ENCODE measurements around the gene JUP. TPM values are rescaled to one million over a fixed set of nuclear protein-coding genes. Genes with fewer than 3 reads are reported as not detected.

Gene JUP
- polyA plus RNA-seq, 1 of the 3 experiments (the other 2 are of a cell fraction) = 13.0 TPM

DNA sequence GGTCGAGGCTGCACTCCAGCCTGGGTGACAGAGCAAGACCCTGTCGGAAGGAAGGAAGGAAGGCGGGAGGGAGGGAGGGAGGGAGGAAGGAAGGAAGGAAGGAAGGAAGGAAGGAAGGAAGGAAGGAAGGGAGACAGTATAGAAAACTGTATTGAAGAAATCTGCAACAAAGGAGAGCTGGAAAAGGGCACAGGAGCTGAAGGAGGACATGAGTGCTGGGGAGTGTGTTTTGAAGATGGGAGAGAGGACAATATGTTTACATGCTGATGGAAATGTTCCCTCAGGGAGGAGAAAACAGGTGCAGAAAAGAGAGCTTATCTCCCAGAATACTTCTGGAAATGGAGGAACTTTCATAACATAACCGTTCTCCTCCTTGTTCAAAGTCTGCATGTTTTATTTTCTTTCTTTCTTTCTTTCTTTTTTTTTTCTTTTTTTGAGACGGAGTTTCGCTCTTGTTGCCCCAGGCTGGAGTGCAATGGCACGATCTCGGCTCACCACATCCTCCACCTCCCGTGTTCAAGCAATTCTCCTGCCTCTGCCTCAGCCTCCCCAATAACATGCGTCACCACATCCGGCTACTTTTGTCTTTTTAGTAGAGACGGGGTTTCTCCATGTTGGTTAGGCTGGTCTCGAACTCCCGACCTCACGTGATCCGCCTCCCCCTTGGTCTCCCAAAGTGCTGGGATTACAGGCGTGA lies 49.4 kb downstream of the JUP start:
- H2AFZ ChIP-seq (ENCODE audit: low read depth) = no peak overlapping the region
- CTCF ChIA-PET = interaction anchor here (0.5 to 24.8 kb wide), 36 partner anchors 9 to 281 kb away, joined by 3 to 405 read pairs (median 4); partner anchors contain the start of genes FKBP10, JUP, KLHL11 and ODAD4
- peaks cover 51% of the 10 kb centered on the region for H3K27me3 ChIP-seq (ENCODE audit: insufficient read depth)
- no peaks in the 10 kb centered on the region for H4K20me1 ChIP-seq (ENCODE audit: insufficient read depth)
- POLR2A ChIA-PET = interaction anchor here (1.5 kb wide), 1 partner anchor 64 kb away, joined by 7 read pairs; no protein-coding TSS in a partner anchor
- H3K9me3 ChIP-seq = no peaks in the 10 kb centered on the region
- no peak overlapping the region for H3K4me3 ChIP-seq (ENCODE audit: low read depth in 2 of 2, low read length in 1 of 2)
- H3K4me1 ChIP-seq (ENCODE audit: control insufficient read depth in 1 of 2, insufficient read depth in 2 of 2, low read depth in 1 of 2, low read length in 1 of 2) = peaks cover 0 to 15% of the 10 kb centered on the region in 2 experiments; a peak in 1 of 4 replicates
- no peak for DNase-seq
- H3K79me2 ChIP-seq (ENCODE audit: insufficient read depth) = no peaks in the 10 kb centered on the region
- no peaks in the 10 kb centered on the region for H3F3A ChIP-seq (replicated peaks; ENCODE audit: insufficient read depth)
- TF ChIP-seq EP300 (IDR thresholded peaks at IDR 0.05; ENCODE audit: borderline replicate concordance in 1 of 2, low read depth in 1 of 2, low read length in 1 of 2) (no peak), SIN3A (IDR thresholded peaks at IDR 0.05; ENCODE audit: borderline replicate concordance, low read depth, low read length) (no peak), NFIC (IDR thresholded peaks at IDR 0.05; ENCODE audit: borderline replicate concordance) (no peak), MEF2A (IDR thresholded peaks at IDR 0.05; ENCODE audit: borderline replicate concordance, low read depth) (no peak), FOSL2 (IDR thresholded peaks at IDR 0.05; ENCODE audit: borderline replicate concordance, low read depth) (no peak), ELF1 (IDR thresholded peaks at IDR 0.05) (no peak), TEAD4 (IDR thresholded peaks at IDR 0.05; ENCODE audit: borderline replicate concordance, insufficient read depth) (no peak), RFX5 (IDR thresholded peaks at IDR 0.05; ENCODE audit: low read length) (no peak), SMC3 (IDR thresholded peaks at IDR 0.05; ENCODE audit: low read depth, low read length) (no peak)
- TF ChIP-seq, protein P1, sequence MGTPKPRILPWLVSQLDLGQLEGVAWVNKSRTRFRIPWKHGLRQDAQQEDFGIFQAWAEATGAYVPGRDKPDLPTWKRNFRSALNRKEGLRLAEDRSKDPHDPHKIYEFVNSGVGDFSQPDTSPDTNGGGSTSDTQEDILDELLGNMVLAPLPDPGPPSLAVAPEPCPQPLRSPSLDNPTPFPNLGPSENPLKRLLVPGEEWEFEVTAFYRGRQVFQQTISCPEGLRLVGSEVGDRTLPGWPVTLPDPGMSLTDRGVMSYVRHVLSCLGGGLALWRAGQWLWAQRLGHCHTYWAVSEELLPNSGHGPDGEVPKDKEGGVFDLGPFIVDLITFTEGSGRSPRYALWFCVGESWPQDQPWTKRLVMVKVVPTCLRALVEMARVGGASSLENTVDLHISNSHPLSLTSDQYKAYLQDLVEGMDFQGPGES (IDR thresholded peaks at IDR 0.05; ENCODE audit: low read depth, low read length) = no peak
- TF ChIP-seq, protein P2, sequence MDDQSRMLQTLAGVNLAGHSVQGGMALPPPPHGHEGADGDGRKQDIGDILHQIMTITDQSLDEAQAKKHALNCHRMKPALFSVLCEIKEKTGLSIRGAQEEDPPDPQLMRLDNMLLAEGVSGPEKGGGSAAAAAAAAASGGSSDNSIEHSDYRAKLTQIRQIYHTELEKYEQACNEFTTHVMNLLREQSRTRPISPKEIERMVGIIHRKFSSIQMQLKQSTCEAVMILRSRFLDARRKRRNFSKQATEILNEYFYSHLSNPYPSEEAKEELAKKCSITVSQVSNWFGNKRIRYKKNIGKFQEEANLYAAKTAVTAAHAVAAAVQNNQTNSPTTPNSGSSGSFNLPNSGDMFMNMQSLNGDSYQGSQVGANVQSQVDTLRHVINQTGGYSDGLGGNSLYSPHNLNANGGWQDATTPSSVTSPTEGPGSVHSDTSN (IDR thresholded peaks at IDR 0.05) = no peak
- TF ChIP-seq, protein P3, sequence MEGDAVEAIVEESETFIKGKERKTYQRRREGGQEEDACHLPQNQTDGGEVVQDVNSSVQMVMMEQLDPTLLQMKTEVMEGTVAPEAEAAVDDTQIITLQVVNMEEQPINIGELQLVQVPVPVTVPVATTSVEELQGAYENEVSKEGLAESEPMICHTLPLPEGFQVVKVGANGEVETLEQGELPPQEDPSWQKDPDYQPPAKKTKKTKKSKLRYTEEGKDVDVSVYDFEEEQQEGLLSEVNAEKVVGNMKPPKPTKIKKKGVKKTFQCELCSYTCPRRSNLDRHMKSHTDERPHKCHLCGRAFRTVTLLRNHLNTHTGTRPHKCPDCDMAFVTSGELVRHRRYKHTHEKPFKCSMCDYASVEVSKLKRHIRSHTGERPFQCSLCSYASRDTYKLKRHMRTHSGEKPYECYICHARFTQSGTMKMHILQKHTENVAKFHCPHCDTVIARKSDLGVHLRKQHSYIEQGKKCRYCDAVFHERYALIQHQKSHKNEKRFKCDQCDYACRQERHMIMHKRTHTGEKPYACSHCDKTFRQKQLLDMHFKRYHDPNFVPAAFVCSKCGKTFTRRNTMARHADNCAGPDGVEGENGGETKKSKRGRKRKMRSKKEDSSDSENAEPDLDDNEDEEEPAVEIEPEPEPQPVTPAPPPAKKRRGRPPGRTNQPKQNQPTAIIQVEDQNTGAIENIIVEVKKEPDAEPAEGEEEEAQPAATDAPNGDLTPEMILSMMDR (IDR thresholded peaks at IDR 0.05) = no peak
- TF ChIP-seq, protein P4, sequence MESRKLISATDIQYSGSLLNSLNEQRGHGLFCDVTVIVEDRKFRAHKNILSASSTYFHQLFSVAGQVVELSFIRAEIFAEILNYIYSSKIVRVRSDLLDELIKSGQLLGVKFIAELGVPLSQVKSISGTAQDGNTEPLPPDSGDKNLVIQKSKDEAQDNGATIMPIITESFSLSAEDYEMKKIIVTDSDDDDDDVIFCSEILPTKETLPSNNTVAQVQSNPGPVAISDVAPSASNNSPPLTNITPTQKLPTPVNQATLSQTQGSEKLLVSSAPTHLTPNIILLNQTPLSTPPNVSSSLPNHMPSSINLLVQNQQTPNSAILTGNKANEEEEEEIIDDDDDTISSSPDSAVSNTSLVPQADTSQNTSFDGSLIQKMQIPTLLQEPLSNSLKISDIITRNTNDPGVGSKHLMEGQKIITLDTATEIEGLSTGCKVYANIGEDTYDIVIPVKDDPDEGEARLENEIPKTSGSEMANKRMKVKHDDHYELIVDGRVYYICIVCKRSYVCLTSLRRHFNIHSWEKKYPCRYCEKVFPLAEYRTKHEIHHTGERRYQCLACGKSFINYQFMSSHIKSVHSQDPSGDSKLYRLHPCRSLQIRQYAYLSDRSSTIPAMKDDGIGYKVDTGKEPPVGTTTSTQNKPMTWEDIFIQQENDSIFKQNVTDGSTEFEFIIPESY (IDR thresholded peaks at IDR 0.05; ENCODE audit: borderline replicate concordance, low read depth) = no peak
- TF ChIP-seq, protein P5, sequence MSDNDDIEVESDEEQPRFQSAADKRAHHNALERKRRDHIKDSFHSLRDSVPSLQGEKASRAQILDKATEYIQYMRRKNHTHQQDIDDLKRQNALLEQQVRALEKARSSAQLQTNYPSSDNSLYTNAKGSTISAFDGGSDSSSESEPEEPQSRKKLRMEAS (IDR thresholded peaks at IDR 0.05; ENCODE audit: low read depth) = no peak
- 17% methylated on average over 17 of the region's 17 CpGs for WGBS (ENCODE audit: low lambda C conversion rate)
- H3K9ac ChIP-seq = no peak overlapping the region
- H3K4me2 ChIP-seq = no peak overlapping the region
- no peak overlapping the region for H3K27ac ChIP-seq (ENCODE audit: low read depth in 2 of 2, low read length in 1 of 2)
- no peaks in the 10 kb centered on the region for H3K9me2 ChIP-seq
- H3K36me3 ChIP-seq (replicated peaks in 1 of 2; ENCODE audit: control insufficient read depth in 1 of 2, insufficient read depth in 2 of 2, low read length in 1 of 2) = no peaks in the 10 kb centered on the region
